ENCODE measurements around the gene GRAMD1A.
"Not testable (repeated sequence)": the region's sequence is repeated elsewhere in the genome, so short reads cannot be mapped to it uniquely, and the experiment has no call there.

Gene GRAMD1A

DNA sequence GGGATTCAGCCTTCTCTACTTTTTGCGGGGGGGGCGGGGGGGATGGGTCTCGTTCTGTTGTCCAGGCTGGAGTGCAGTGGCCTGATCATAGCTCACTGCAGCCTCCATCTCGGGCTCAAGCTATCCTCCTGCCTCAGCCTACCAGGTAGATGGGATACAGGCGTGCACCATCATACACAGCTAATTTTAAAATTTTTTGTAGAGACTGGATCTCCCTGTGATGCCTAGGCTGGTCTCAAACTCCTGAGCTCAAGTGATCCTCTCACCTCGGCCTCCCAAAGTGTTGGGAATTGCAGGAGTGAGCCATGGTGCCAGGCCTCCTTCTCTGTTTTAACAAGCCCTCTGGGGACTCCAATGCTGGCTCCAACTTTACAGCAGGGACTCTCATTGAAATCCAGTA lies 35.5 kb upstream of the GRAMD1A start:
- Histone ChIP-seq H3K9me3 (peaks cover 7% of the 10 kb centered on the region), H3K4me3 (ENCODE audit: low read depth in 1 of 2, low read length in 1 of 2) (peak overlapping the region in 1 of 2 experiments; percentile 78), H3K27ac (no peak overlapping the region), H3K36me3 (peaks cover 5% of the 10 kb centered on the region), H3K4me1 (ENCODE audit: control insufficient read depth in 1 of 2, insufficient read depth in 1 of 2, low read depth in 1 of 2, low read length in 1 of 2) (peaks cover 19 to 21% of the 10 kb centered on the region in 2 experiments), H3K27me3 (peaks cover 37% of the 10 kb centered on the region)
- TF ChIP-seq CTCF (IDR thresholded peaks at IDR 0.05) = no peak

DNA sequence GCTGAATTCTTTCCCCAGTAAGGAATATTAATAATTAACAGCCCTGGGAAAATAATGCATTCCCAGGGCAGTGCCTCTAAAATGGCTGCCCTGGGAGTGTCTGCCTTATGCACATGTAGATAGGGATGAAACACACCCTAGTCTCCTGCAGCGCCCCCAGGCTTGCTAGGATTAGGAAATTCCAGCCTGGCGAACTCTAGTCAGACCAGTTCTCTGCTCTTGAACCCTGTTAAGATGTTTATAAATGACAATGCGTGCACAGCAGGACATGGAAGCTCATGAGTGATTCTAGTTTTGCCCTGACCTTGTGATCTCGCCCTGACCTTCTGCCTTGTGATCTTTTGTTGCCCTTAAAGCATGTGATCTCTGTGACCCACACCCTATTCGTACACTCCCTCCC lies 34.6 kb upstream of the GRAMD1A start:
- not testable (repeated sequence) for H3K27ac ChIP-seq; H3K4me3 ChIP-seq (ENCODE audit: low read depth in 1 of 2, low read length in 1 of 2)

GRCh38 chr19:34967551-34967950 lies 32.6 kb upstream of the GRAMD1A start:
- H3K27ac ChIP-seq = no peak overlapping the region
- H3K9me3 ChIP-seq = no peaks in the 10 kb centered on the region
- TF ChIP-seq CTCF (IDR thresholded peaks at IDR 0.05) = no peak
- peaks cover 13 to 18% of the 10 kb centered on the region in 2 experiments for H3K4me1 ChIP-seq (ENCODE audit: control insufficient read depth in 1 of 2, insufficient read depth in 1 of 2, low read depth in 1 of 2, low read length in 1 of 2)
- no peak overlapping the region for H3K4me3 ChIP-seq (ENCODE audit: low read depth in 1 of 2, low read length in 1 of 2)
- H3K27me3 ChIP-seq = peaks cover 30% of the 10 kb centered on the region
- no peaks in the 10 kb centered on the region for H3K36me3 ChIP-seq

More for the DNA sequence above, 34.6 kb upstream of the GRAMD1A start:
- not testable (repeated sequence) for H3K36me3 ChIP-seq, H3K9me3 ChIP-seq
- Histone ChIP-seq H3K27me3 (peaks cover 37% of the 10 kb centered on the region), H3K4me1 (ENCODE audit: control insufficient read depth in 1 of 2, insufficient read depth in 1 of 2, low read depth in 1 of 2, low read length in 1 of 2) (peaks cover 19 to 21% of the 10 kb centered on the region in 2 experiments)

- no peak overlapping the region for H3K4me3 ChIP-seq (ENCODE audit: low read depth in 1 of 2, low read length in 1 of 2)
- no peak overlapping the region for H3K27ac ChIP-seq
- peaks cover 15 to 19% of the 10 kb centered on the region in 2 experiments for H3K4me1 ChIP-seq (ENCODE audit: control insufficient read depth in 1 of 2, insufficient read depth in 1 of 2, low read depth in 1 of 2, low read length in 1 of 2)
- TF ChIP-seq CTCF (IDR thresholded peaks at IDR 0.05) = no peak
- peaks cover 8% of the 10 kb centered on the region for H3K27me3 ChIP-seq
- no peaks in the 10 kb centered on the region for H3K36me3 ChIP-seq
- H3K9me3 ChIP-seq = no peaks in the 10 kb centered on the region
Observed at GRCh38 chr19:34969721-34970120, 30.4 kb upstream of the GRAMD1A start.

DNA sequence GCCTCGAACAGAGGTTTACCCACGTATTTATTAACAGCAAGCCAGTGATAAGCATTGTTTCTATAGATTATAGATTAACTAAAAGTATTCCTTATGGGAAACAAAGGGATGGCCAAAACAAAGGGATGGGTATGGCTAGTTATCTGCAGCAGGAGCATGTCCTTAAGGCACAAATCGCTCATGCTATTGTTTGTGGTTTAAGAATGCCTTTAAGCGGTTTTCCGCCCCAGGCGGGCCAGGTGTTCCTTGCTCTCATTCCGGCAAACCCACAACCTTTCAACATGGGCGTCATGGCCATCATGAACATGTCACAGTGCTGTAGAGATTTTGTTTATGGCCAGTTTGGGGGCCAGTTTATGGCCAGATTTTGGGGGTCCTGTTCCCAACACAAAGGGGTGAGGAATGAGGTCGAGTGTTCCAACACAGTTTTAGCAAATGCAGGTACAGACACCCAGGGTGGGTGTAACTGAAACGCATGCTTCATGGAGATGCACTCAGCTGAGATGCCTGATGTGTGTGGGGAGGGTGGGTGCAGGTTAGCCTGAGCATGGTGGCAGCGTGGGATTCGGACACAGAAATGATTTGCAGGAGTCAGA lies 29.8 kb upstream of the GRAMD1A start:
- H3K4me3 ChIP-seq (ENCODE audit: low read depth in 1 of 2, low read length in 1 of 2); H3K27me3 ChIP-seq; H3K36me3 ChIP-seq; H3K9me3 ChIP-seq; H3K27ac ChIP-seq: not testable (repeated sequence)
- H3K4me1 ChIP-seq (ENCODE audit: control insufficient read depth in 1 of 2, insufficient read depth in 1 of 2, low read depth in 1 of 2, low read length in 1 of 2) = peaks cover 21 to 24% of the 10 kb centered on the region in 2 experiments

GRCh38 chr19:34972163-34972705 lies 27.9 kb upstream of the GRAMD1A start:
- Histone ChIP-seq H3K36me3 (no peaks in the 10 kb centered on the region), H3K4me1 (ENCODE audit: control insufficient read depth in 1 of 2, insufficient read depth in 1 of 2, low read depth in 1 of 2, low read length in 1 of 2) (peaks cover 38 to 41% of the 10 kb centered on the region in 2 experiments), H3K4me3 (ENCODE audit: low read depth in 1 of 2, low read length in 1 of 2) (no peak overlapping the region), H3K27ac (no peak overlapping the region), H3K9me3 (no peaks in the 10 kb centered on the region), H3K27me3 (no peaks in the 10 kb centered on the region)
- TF ChIP-seq CTCF (IDR thresholded peaks at IDR 0.05) = no peak
